PC-9 (cell line): Measurements from ENCODE around the gene LSG1. TPM values are rescaled to one million over a fixed set of nuclear protein-coding genes. Genes with fewer than 3 reads are reported as not detected.

Experiments used
- BruUV-seq: library from RNA; stranded (reverse); fragments of 400-500 nt; replicated peaks from 2 replicates; lab custom pipeline; 2021; lab: Mats Ljungman, UMichigan
- CTCF ChIA-PET: fragments of 300-600 bp; sonication (Branson Sonifier 250); formaldehyde crosslinking; loops from one replicate; lab custom pipeline; 2022; ENCODE audit warnings: antibody characterized with exemption; lab: Charles Lee
- POLR2A ChIA-PET: fragments of 300-600 bp; sonication (Branson Sonifier 250); formaldehyde crosslinking; loops from one replicate; lab custom pipeline; 2022; ENCODE audit warnings: antibody characterized with exemption; ENCODE audit not compliant: unreplicated experiment; lab: Charles Lee
- DNase-seq, 2 experiments: peaks; one replicate each; pipeline versions ENCODE4 v3.0.0 to v3.0.0-alpha.2; 2015 to 2022; ENCODE audit warnings: mixed read lengths in 1 of 2
- H2AFZ ChIP-seq: fragments of 200-600 bp; sonication (generic); 2 replicates; pipeline ENCODE4 v1.8.1; 2017; ENCODE audit warnings: antibody characterized with exemption
- H3F3A ChIP-seq: fragments of 200-600 bp; sonication (generic); 2 replicates; pipeline ENCODE4 v1.8.1; 2017; ENCODE audit warnings: antibody characterized with exemption, mild to moderate bottlenecking, low read depth; ENCODE audit not compliant: insufficient read depth
- H3K27ac ChIP-seq: fragments of 200-600 bp; sonication (generic); 2 replicates; pipeline ENCODE4 v1.6.1; 2016; ENCODE audit warnings: mixed run types
- H3K27me3 ChIP-seq: fragments of 200-600 bp; sonication (generic); 2 replicates; pipeline ENCODE4 v1.6.1; 2016; ENCODE audit warnings: low read depth, mixed run types; ENCODE audit not compliant: insufficient read depth
- H3K36me3 ChIP-seq: fragments of 200-600 bp; sonication (generic); 2 replicates; pipeline ENCODE4 v1.6.1; 2016; ENCODE audit warnings: low read depth, mixed run types
- H3K4me1 ChIP-seq: fragments of 200-600 bp; sonication (generic); replicated peaks from 2 replicates; pipeline ENCODE4 v1.6.1; 2016; ENCODE audit warnings: mixed run types; ENCODE audit not compliant: insufficient read depth
- H3K4me2 ChIP-seq: fragments of 200-600 bp; sonication (generic); 2 replicates; pipeline ENCODE4 v1.6.1; 2017; ENCODE audit warnings: mixed run types
- H3K4me3 ChIP-seq: fragments of 200-600 bp; sonication (generic); 2 replicates; pipeline ENCODE4 v1.6.1; 2016; ENCODE audit warnings: mixed run types
- H3K79me2 ChIP-seq: fragments of 200-600 bp; sonication (generic); 2 replicates; pipeline ENCODE4 v1.6.1; 2017; ENCODE audit warnings: low read depth, mixed run types
- H3K9me2 ChIP-seq: fragments of 200-600 bp; sonication (generic); 2 replicates; pipeline ENCODE4 v1.8.1; 2017; ENCODE audit warnings: mild to moderate bottlenecking; ENCODE audit not compliant: insufficient read depth
- H3K9me3 ChIP-seq: fragments of 200-600 bp; sonication (generic); 2 replicates; pipeline ENCODE4 v1.8.1; 2016; ENCODE audit warnings: low read depth; ENCODE audit not compliant: insufficient read depth
- H4K20me1 ChIP-seq: fragments of 200-600 bp; sonication (generic); 2 replicates; pipeline ENCODE4 v1.8.1; 2017; ENCODE audit not compliant: insufficient read depth
- CTCF ChIP-seq: fragments of 200-600 bp; sonication (generic); conservative IDR thresholded peaks from 2 replicates; pipeline ENCODE4 v1.6.1; 2017; ENCODE audit warnings: mixed run types, antibody characterized with exemption, mild to moderate bottlenecking, moderate library complexity
- EZH2 ChIP-seq: fragments of 200-600 bp; sonication (generic); IDR thresholded peaks from 2 replicates; pipeline ENCODE4 v1.8.0; 2017; ENCODE audit warnings: antibody characterized with exemption, low read depth
- intact Hi-C: fragments of 100-400 bp; cut with micrococcal nuclease; formaldehyde crosslinking; loops from one replicate; pipeline ENCODE4 v1.10.0; 2022; ENCODE audit not compliant: unreplicated experiment
- total RNA-seq: library from RNA; stranded (reverse); gene quantifications from 2 replicates; pipeline ENCODE4 v1.2.3, GENCODE V29; 2021

The LSG1 gene
- total RNA-seq, 1 experiment from 2014 or later, result 71.8 TPM

- no peaks in the 10 kb centered on the region for H3K27me3 ChIP-seq
- ChIA-PET CTCF (interaction anchor here (0.5 to 3.0 kb wide), 13 partner anchors 15 to 1660 kb away, joined by 3 to 27 read pairs (median 3); no protein-coding TSS in a partner anchor), POLR2A (interaction anchor here (0.5 to 1.3 kb wide), 9 partner anchors 9 to 600 kb away, joined by 3 to 8 read pairs (median 5); no protein-coding TSS in a partner anchor)
- H3K79me2 ChIP-seq, result no peaks in the 10 kb centered on the region
- H2AFZ ChIP-seq, result no peak overlapping the region
- no peaks in the 10 kb centered on the region for H3K36me3 ChIP-seq
- intact Hi-C loops, result loop anchor here (1.0 to 5.0 kb wide), 5 partner anchors 32 to 261 kb away; no protein-coding TSS in a partner anchor
- TF ChIP-seq EZH2, result no peak
- no peak for TF ChIP-seq CTCF
- H3K27ac ChIP-seq, result peak overlapping the region; percentile 59
- no peaks in the 10 kb centered on the region for H3K9me3 ChIP-seq
- no peaks in the 10 kb centered on the region for H4K20me1 ChIP-seq
- peaks cover 22% of the 10 kb centered on the region for H3K4me1 ChIP-seq
- H3K9me2 ChIP-seq, result no peaks in the 10 kb centered on the region
- BruUV-seq, result no TSS peak
- peaks cover 33% of the 10 kb centered on the region for H3F3A ChIP-seq
- peak overlapping the region; percentile 49 for H3K4me2 ChIP-seq
- DNase-seq, result peak; percentile 81 to 100
- no peak overlapping the region for H3K4me3 ChIP-seq
Measured at GRCh38 chr3:194592798-194593752, 78.9 kb downstream of the LSG1 start.

Other genes starting within 250 kb of the LSG1 start
- 203 and 242 TPM in 2 replicates for gene ATP13A3, start 185.2 kb downstream of the LSG1 start, total RNA-seq
- 37.5 and 52.7 TPM in 2 replicates for gene TMEM44, start 38.8 kb downstream of the LSG1 start, total RNA-seq
- 8.8 and 12.8 TPM in 2 replicates for gene FAM43A, start 13.7 kb upstream of the LSG1 start, total RNA-seq